ENCODE data around the gene GTF3C2.
"Not testable (repeated sequence)": the region's sequence is repeated elsewhere in the genome, so short reads cannot be mapped to it uniquely, and the experiment has no call there.

GTF3C2 gene

GRCh38 chr2:27300606-27301005, 56.0 kb downstream of the GTF3C2 start:
- POLR2A ChIA-PET, result not testable (repeated sequence)
- CTCF ChIA-PET, result interaction anchor here (4.9 to 17.4 kb wide), 3 partner anchors 8 to 50 kb away, joined by 51 to 211 read pairs (median 61); partner anchors contain the start of gene TRIM54

GRCh38 chr2:27298391-27299080, 58.0 kb downstream of the GTF3C2 start:
- peaks cover 2% of the 10 kb centered on the region; the same call in 1 of the 2 replicates for H3K4me1 ChIP-seq (ENCODE audit: control insufficient read depth, insufficient read depth, low read length)
- H3K4me3 ChIP-seq (ENCODE audit: low read depth, low read length), result no peak overlapping the region
- H3K9me3 ChIP-seq (ENCODE audit: control insufficient read depth, insufficient read depth, low read depth, low read length), result no peaks in the 10 kb centered on the region
- H3K36me3 ChIP-seq (ENCODE audit: control insufficient read depth in 2 of 2, insufficient read depth in 1 of 2, low read length in 2 of 2), result no peaks in the 10 kb centered on the region
- ChIA-PET POLR2A (no interaction called here), CTCF (interaction anchor here (1.4 to 17.4 kb wide), 2 partner anchors 16 to 33 kb away, joined by 5 to 211 read pairs; partner anchors contain the start of gene TRIM54)
- TF ChIP-seq ZNF580 (tag by site-specific recombination; IDR thresholded peaks at IDR 0.05) (no peak), ZNF707 (tag by site-specific recombination; IDR thresholded peaks at IDR 0.05) (no peak), HOXA7 (CRISPR knock-in tag; IDR thresholded peaks at IDR 0.05; ENCODE audit: borderline replicate concordance) (no peak), ZNF140 (tag by site-specific recombination; IDR thresholded peaks at IDR 0.05) (no peak), ZNF549 (tag by site-specific recombination; IDR thresholded peaks at IDR 0.05) (no peak), ZNF654 (tag by site-specific recombination; IDR thresholded peaks at IDR 0.05; ENCODE audit: low read depth) (no peak), ZNF174 (tag by site-specific recombination; IDR thresholded peaks at IDR 0.05) (no peak), BCL11A (tag by site-specific recombination; IDR thresholded peaks at IDR 0.05; ENCODE audit: low read depth) (no peak), ZNF133 (tag by site-specific recombination; IDR thresholded peaks at IDR 0.05) (no peak)
- no peak overlapping the region for H3K27ac ChIP-seq (ENCODE audit: extremely low read depth, low read depth, low read length)

More at GRCh38 chr2:27300606-27301005, 56.0 kb downstream of the GTF3C2 start:
- not testable (repeated sequence) for H3K4me1 ChIP-seq (ENCODE audit: control insufficient read depth, insufficient read depth, low read length); H3K27ac ChIP-seq (ENCODE audit: extremely low read depth, low read depth, low read length); H3K36me3 ChIP-seq (ENCODE audit: control insufficient read depth in 2 of 2, insufficient read depth in 1 of 2, low read length in 2 of 2); H3K4me3 ChIP-seq (ENCODE audit: low read depth, low read length); H3K9me3 ChIP-seq (ENCODE audit: control insufficient read depth, insufficient read depth, low read depth, low read length)

GRCh38 chr2:27297195-27297594, 59.4 kb downstream of the GTF3C2 start:
- H3K4me1 ChIP-seq (ENCODE audit: control insufficient read depth, insufficient read depth, low read length), result peaks cover 13% of the 10 kb centered on the region
- TF ChIP-seq ZNF600 (tag by site-specific recombination; IDR thresholded peaks at IDR 0.05) (no peak), ZNF335 (tag by site-specific recombination; conservative IDR thresholded peaks at IDR 0.05) (no peak), ATF2 (tag by site-specific recombination; IDR thresholded peaks at IDR 0.05; ENCODE audit: low read depth) (no peak), TRIM28 (IDR thresholded peaks at IDR 0.05; ENCODE audit: borderline replicate concordance, low read length) (no peak), ZNF645 (tag by site-specific recombination; IDR thresholded peaks at IDR 0.05) (no peak), SCRT1 (tag by site-specific recombination; IDR thresholded peaks at IDR 0.05; ENCODE audit: borderline replicate concordance) (no peak), ZBTB8A (tag by site-specific recombination; IDR thresholded peaks at IDR 0.05) (no peak), ZNF391 (tag by site-specific recombination; IDR thresholded peaks at IDR 0.05; ENCODE audit: borderline replicate concordance, low read depth) (no peak), ZNF174 (tag by site-specific recombination; IDR thresholded peaks at IDR 0.05) (no peak), ZNF707 (tag by site-specific recombination; IDR thresholded peaks at IDR 0.05) (no peak), EGR2 (tag by site-specific recombination; IDR thresholded peaks at IDR 0.05; ENCODE audit: low read depth) (no peak), ZNF239 (tag by site-specific recombination; IDR thresholded peaks at IDR 0.05) (no peak), ZNF248 (tag by site-specific recombination; IDR thresholded peaks at IDR 0.05) (no peak), SETDB1 (IDR thresholded peaks at IDR 0.05; ENCODE audit: insufficient read length, low read length) (no peak)
- no peaks in the 10 kb centered on the region for H3K36me3 ChIP-seq (ENCODE audit: control insufficient read depth in 2 of 2, insufficient read depth in 1 of 2, low read length in 2 of 2)
- ChIA-PET CTCF (interaction anchor here (0.6 to 17.4 kb wide), 2 partner anchors 15 to 72 kb away, joined by 6 to 211 read pairs; partner anchors contain the start of gene TRIM54), POLR2A (no interaction called here)
- no peak overlapping the region for H3K4me3 ChIP-seq (ENCODE audit: low read depth, low read length)
- H3K27ac ChIP-seq (ENCODE audit: extremely low read depth, low read depth, low read length), result no peak overlapping the region
- no peaks in the 10 kb centered on the region for H3K9me3 ChIP-seq (ENCODE audit: control insufficient read depth, insufficient read depth, low read depth, low read length)
